Measurements from ENCODE around the gene KRTAP12-3. TPM values are rescaled to one million over a fixed set of nuclear protein-coding genes. Genes with fewer than 3 reads are reported as not detected.
"Not testable (repeated sequence)": the region's sequence is repeated elsewhere in the genome, so short reads cannot be mapped to it uniquely, and the experiment has no call there.

Gene KRTAP12-3
- polyA plus RNA-seq, 2 donors: not detected

GRCh38 chr21:44626673-44627143 lies 31.0 kb upstream of the KRTAP12-3 start, which contains the start of gene KRTAP10-9:
KRTAP10-9 (plus strand) TSS chr21:44627093; CDS start chr21:44627172, 79 bp downstream.
- Histone ChIP-seq H3K4me3 (ENCODE audit: low read depth in 1 of 2, low read length in 2 of 2) (no peak within 1 kb of the TSS), H3K9me3 (ENCODE audit: control insufficient read depth in 2 of 2, insufficient read depth in 1 of 2, low read depth in 1 of 2, low read length in 1 of 2) (peaks cover 0 to 3% of the 10 kb centered on the region in 2 donors), H3K27ac (ENCODE audit: low read depth in 2 of 2, low read length in 1 of 2) (no peak within 1 kb of the TSS), H3K36me3 (ENCODE audit: control insufficient read depth in 2 of 2, insufficient read depth in 2 of 2, low read length in 1 of 2) (no peaks in the 10 kb centered on the region), H3K4me1 (ENCODE audit: control insufficient read depth in 2 of 2, insufficient read depth in 2 of 2, low read length in 1 of 2) (peaks cover 0 to 2% of the 10 kb centered on the region in 2 donors), H3K27me3 (ENCODE audit: control insufficient read depth in 1 of 2, insufficient read depth in 2 of 2, low read length in 2 of 2) (no peaks in the 10 kb centered on the region)
- WGBS, 2 donors: 53 to 67% methylated on average over 7 of the region's 7 CpGs

- not testable (repeated sequence) for H3K9me3 ChIP-seq (ENCODE audit: control insufficient read depth in 2 of 2, insufficient read depth in 1 of 2, low read depth in 1 of 2, low read length in 1 of 2); H3K4me3 ChIP-seq (ENCODE audit: low read depth in 1 of 2, low read length in 2 of 2)
- 68 to 86% methylated on average over 13 to 20 of the region's 20 CpGs for WGBS, 2 donors
Measured at GRCh38 chr21:44627181-44627822, 30.4 kb upstream of the KRTAP12-3 start.

GRCh38 chr21:44627831-44628233 lies 29.9 kb upstream of the KRTAP12-3 start:
- not testable (repeated sequence) for H3K27me3 ChIP-seq (ENCODE audit: control insufficient read depth in 1 of 2, insufficient read depth in 2 of 2, low read length in 2 of 2); H3K4me1 ChIP-seq (ENCODE audit: control insufficient read depth in 2 of 2, insufficient read depth in 2 of 2, low read length in 1 of 2); H3K27ac ChIP-seq (ENCODE audit: low read depth in 2 of 2, low read length in 1 of 2); H3K4me3 ChIP-seq (ENCODE audit: low read depth in 1 of 2, low read length in 2 of 2); H3K36me3 ChIP-seq (ENCODE audit: control insufficient read depth in 2 of 2, insufficient read depth in 2 of 2, low read length in 1 of 2); H3K9me3 ChIP-seq (ENCODE audit: control insufficient read depth in 2 of 2, insufficient read depth in 1 of 2, low read depth in 1 of 2, low read length in 1 of 2)
- WGBS, 2 donors: 38 to 62% methylated on average over 14 to 15 of the region's 15 CpGs

More at GRCh38 chr21:44627181-44627822, 30.4 kb upstream of the KRTAP12-3 start:
- not testable (repeated sequence) for H3K27me3 ChIP-seq (ENCODE audit: control insufficient read depth in 1 of 2, insufficient read depth in 2 of 2, low read length in 2 of 2); H3K27ac ChIP-seq (ENCODE audit: low read depth in 2 of 2, low read length in 1 of 2); H3K36me3 ChIP-seq (ENCODE audit: control insufficient read depth in 2 of 2, insufficient read depth in 2 of 2, low read length in 1 of 2); H3K4me1 ChIP-seq (ENCODE audit: control insufficient read depth in 2 of 2, insufficient read depth in 2 of 2, low read length in 1 of 2)

GRCh38 chr21:44628707-44629391 lies 28.9 kb upstream of the KRTAP12-3 start:
- peaks cover 0 to 2% of the 10 kb centered on the region in 2 donors for H3K4me1 ChIP-seq (ENCODE audit: control insufficient read depth in 2 of 2, insufficient read depth in 2 of 2, low read length in 1 of 2)
- H3K27ac ChIP-seq (ENCODE audit: low read depth in 2 of 2, low read length in 1 of 2): no peak overlapping the region
- H3K36me3 ChIP-seq (ENCODE audit: control insufficient read depth in 2 of 2, insufficient read depth in 2 of 2, low read length in 1 of 2): no peaks in the 10 kb centered on the region
- H3K9me3 ChIP-seq (ENCODE audit: control insufficient read depth in 2 of 2, insufficient read depth in 1 of 2, low read depth in 1 of 2, low read length in 1 of 2): peaks cover 0 to 3% of the 10 kb centered on the region in 2 donors
- 76 to 82% methylated on average over 18 of the region's 18 CpGs for WGBS, 2 donors
- no peaks in the 10 kb centered on the region for H3K27me3 ChIP-seq (ENCODE audit: control insufficient read depth in 1 of 2, insufficient read depth in 2 of 2, low read length in 2 of 2)
- no peak overlapping the region for H3K4me3 ChIP-seq (ENCODE audit: low read depth in 1 of 2, low read length in 2 of 2)

- H3K9me3 ChIP-seq (ENCODE audit: control insufficient read depth in 2 of 2, insufficient read depth in 1 of 2, low read depth in 1 of 2, low read length in 1 of 2): peaks cover 0 to 3% of the 10 kb centered on the region in 2 donors
- no peaks in the 10 kb centered on the region for H3K27me3 ChIP-seq (ENCODE audit: control insufficient read depth in 1 of 2, insufficient read depth in 2 of 2, low read length in 2 of 2)
- no peak overlapping the region for H3K4me3 ChIP-seq (ENCODE audit: low read depth in 1 of 2, low read length in 2 of 2)
- no peaks in the 10 kb centered on the region for H3K36me3 ChIP-seq (ENCODE audit: control insufficient read depth in 2 of 2, insufficient read depth in 2 of 2, low read length in 1 of 2)
- H3K27ac ChIP-seq (ENCODE audit: low read depth in 2 of 2, low read length in 1 of 2): no peak overlapping the region
- WGBS, 2 donors: 74 to 84% methylated on average over 2 of the region's 2 CpGs
- peaks cover 0 to 2% of the 10 kb centered on the region in 2 donors for H3K4me1 ChIP-seq (ENCODE audit: control insufficient read depth in 2 of 2, insufficient read depth in 2 of 2, low read length in 1 of 2)
Measured at GRCh38 chr21:44630440-44630839, 27.3 kb upstream of the KRTAP12-3 start.

- 88 to 89% methylated on average over 1 of the region's 1 CpG for WGBS, 2 donors
- Histone ChIP-seq H3K27me3 (ENCODE audit: control insufficient read depth in 1 of 2, insufficient read depth in 2 of 2, low read length in 2 of 2) (peaks cover 0 to 5% of the 10 kb centered on the region in 2 donors), H3K36me3 (ENCODE audit: control insufficient read depth in 2 of 2, insufficient read depth in 2 of 2, low read length in 1 of 2) (no peaks in the 10 kb centered on the region), H3K4me3 (ENCODE audit: low read depth in 1 of 2, low read length in 2 of 2) (no peak overlapping the region), H3K27ac (ENCODE audit: low read depth in 2 of 2, low read length in 1 of 2) (no peak overlapping the region), H3K9me3 (ENCODE audit: control insufficient read depth in 2 of 2, insufficient read depth in 1 of 2, low read depth in 1 of 2, low read length in 1 of 2) (peaks cover 0 to 3% of the 10 kb centered on the region in 2 donors), H3K4me1 (ENCODE audit: control insufficient read depth in 2 of 2, insufficient read depth in 2 of 2, low read length in 1 of 2) (peaks cover 0 to 2% of the 10 kb centered on the region in 2 donors)
Measured at GRCh38 chr21:44632067-44632466, 25.7 kb upstream of the KRTAP12-3 start.

GRCh38 chr21:44636209-44637017 lies 21.3 kb upstream of the KRTAP12-3 start:
- H3K9me3 ChIP-seq (ENCODE audit: control insufficient read depth in 2 of 2, insufficient read depth in 1 of 2, low read depth in 1 of 2, low read length in 1 of 2): no peaks in the 10 kb centered on the region
- no peaks in the 10 kb centered on the region for H3K4me1 ChIP-seq (ENCODE audit: control insufficient read depth in 2 of 2, insufficient read depth in 2 of 2, low read length in 1 of 2)
- H3K27me3 ChIP-seq (ENCODE audit: control insufficient read depth in 1 of 2, insufficient read depth in 2 of 2, low read length in 2 of 2): peaks cover 0 to 5% of the 10 kb centered on the region in 2 donors
- no peak overlapping the region for H3K27ac ChIP-seq (ENCODE audit: low read depth in 2 of 2, low read length in 1 of 2)
- 76 to 84% methylated on average over 15 of the region's 15 CpGs for WGBS, 2 donors
- no peak overlapping the region for H3K4me3 ChIP-seq (ENCODE audit: low read depth in 1 of 2, low read length in 2 of 2)
- no peaks in the 10 kb centered on the region for H3K36me3 ChIP-seq (ENCODE audit: control insufficient read depth in 2 of 2, insufficient read depth in 2 of 2, low read length in 1 of 2)

GRCh38 chr21:44637018-44637850 lies 20.5 kb upstream of the KRTAP12-3 start, which contains the start of gene KRTAP10-10:
KRTAP10-10 (plus strand) TSS chr21:44637356; CDS start chr21:44637418, 62 bp downstream.
- H3K27me3 ChIP-seq (ENCODE audit: control insufficient read depth in 1 of 2, insufficient read depth in 2 of 2, low read length in 2 of 2): peaks cover 0 to 5% of the 10 kb centered on the region in 2 donors
- no peak within 1 kb of the TSS for H3K4me3 ChIP-seq (ENCODE audit: low read depth in 1 of 2, low read length in 2 of 2)
- H3K9me3 ChIP-seq (ENCODE audit: control insufficient read depth in 2 of 2, insufficient read depth in 1 of 2, low read depth in 1 of 2, low read length in 1 of 2): no peaks in the 10 kb centered on the region
- no peaks in the 10 kb centered on the region for H3K4me1 ChIP-seq (ENCODE audit: control insufficient read depth in 2 of 2, insufficient read depth in 2 of 2, low read length in 1 of 2)
- H3K27ac ChIP-seq (ENCODE audit: low read depth in 2 of 2, low read length in 1 of 2): no peak within 1 kb of the TSS
- no peaks in the 10 kb centered on the region for H3K36me3 ChIP-seq (ENCODE audit: control insufficient read depth in 2 of 2, insufficient read depth in 2 of 2, low read length in 1 of 2)
- 49 to 50% methylated on average over 17 to 21 of the region's 21 CpGs for WGBS, 2 donors

Measured in esophagus (tissue), 2 donors.